ENCODE data around the gene AKIP1. TPM values are rescaled to one million over a fixed set of nuclear protein-coding genes. Genes with fewer than 3 reads are reported as not detected.

AKIP1 gene
- total and polyA plus RNA-seq, 9 of the 15 experiments (the other 6 are each of a cell fraction or from before 2014, with no cell fraction given), result 9.0 to 52.6 (median 36.2) TPM

DNA sequence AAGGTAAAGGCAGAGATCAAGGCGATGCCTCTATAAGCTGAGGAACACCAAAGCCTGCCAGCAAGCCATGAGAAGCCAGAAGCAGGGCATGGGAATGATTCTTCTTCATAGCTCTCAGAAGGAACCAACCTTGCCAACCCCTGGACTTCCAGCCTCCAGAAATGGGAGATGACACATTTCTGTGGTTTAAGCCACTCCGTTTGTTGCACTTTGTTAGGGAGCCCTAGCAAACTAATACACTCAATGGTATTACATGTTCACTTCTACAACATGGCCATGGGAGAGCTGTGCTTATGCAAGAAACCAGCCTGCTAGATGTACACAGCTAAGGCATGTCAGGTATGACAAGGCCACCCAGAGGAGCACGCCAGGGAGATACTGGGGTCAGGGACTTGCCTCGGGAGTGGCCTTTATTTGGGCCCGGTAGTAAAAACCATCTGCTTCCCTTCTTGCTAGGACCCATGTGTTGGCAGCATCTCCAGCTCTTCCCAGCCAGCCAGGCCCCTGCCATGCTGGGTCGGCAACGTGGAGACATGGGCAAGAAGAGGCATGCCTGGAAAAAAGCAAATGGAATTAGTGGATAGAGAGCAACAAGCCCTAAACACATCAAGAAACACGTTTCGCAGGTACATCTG lies 18.1 kb downstream of the AKIP1 start:
- 40% methylated on average over 9 of the region's 9 CpGs for WGBS (ENCODE audit: insufficient coverage, low coverage, missing lambda C conversion rate)
- H3K4me3 ChIP-seq, result no peak overlapping the region
- no peak overlapping the region for H2AFZ ChIP-seq (ENCODE audit: low read depth, low read length)
- H3K79me2 ChIP-seq (ENCODE audit: control insufficient read depth, insufficient read depth, low read length), result no peaks in the 10 kb centered on the region
- DNase-seq (ENCODE audit: extremely low read depth in 1 of 4, low spot score in 3 of 4), result no peak
- in situ Hi-C loops (cut with MboI), result no loop called here
- FAIRE-seq, result no peak
- no peaks in the 10 kb centered on the region for H3K9me3 ChIP-seq (replicated peaks; ENCODE audit: control insufficient read depth, insufficient read depth, low read depth, low read length)
- ChIA-PET CTCF (ENCODE audit: low intra/inter-chr PET ratio) (interaction anchor here (0.7 kb wide), 1 partner anchor 794 kb away, joined by 3 read pairs; no protein-coding TSS in a partner anchor), POLR2A (interaction anchor here (1.4 kb wide), 1 partner anchor 75 kb away, joined by 3 read pairs; the partner anchor contains the start of gene NRIP3)
- no peaks in the 10 kb centered on the region; a peak in 1 of 5 replicates for H3K27me3 ChIP-seq (ENCODE audit: control insufficient read depth in 2 of 2, insufficient read depth in 2 of 2, low read length in 2 of 2)
- no peaks in the 10 kb centered on the region; the same call in 2 of the 3 replicates for H3K36me3 ChIP-seq (ENCODE audit: control insufficient read depth, insufficient read depth, low read length)
- H3K4me1 ChIP-seq (replicated peaks in 1 of 2; ENCODE audit: control insufficient read depth in 2 of 2, insufficient read depth in 2 of 2, low read length in 2 of 2), result peaks cover 0 to 6% of the 10 kb centered on the region in 2 experiments; a peak in 2 of 5 replicates
- no peak overlapping the region for H3K4me2 ChIP-seq (ENCODE audit: insufficient read depth, low read length)
- no peak overlapping the region for H3K27ac ChIP-seq (ENCODE audit: extremely low read depth, low read depth, low read length)
- H3K9ac ChIP-seq (ENCODE audit: insufficient read depth in 1 of 2, low read depth in 2 of 2, low read length in 2 of 2), result no peak overlapping the region
- H4K20me1 ChIP-seq (replicated peaks; ENCODE audit: control insufficient read depth, insufficient read depth, low read length), result no peaks in the 10 kb centered on the region
- intact Hi-C loops (cut with micrococcal nuclease), result no loop called here
- no peak for ATAC-seq
- BruUV-seq (replicated peaks), result no TSS peak
- peaks cover 2% of the 10 kb centered on the region for H3K9me1 ChIP-seq (ENCODE audit: control insufficient read depth, insufficient read depth, low read length)
- TF ChIP-seq ZNF354B (CRISPR knock-in tag; IDR thresholded peaks at IDR 0.05), result no peak
- no peak for TF ChIP-seq CHD7 (IDR thresholded peaks at IDR 0.05; ENCODE audit: low read depth, low read length)
- TF ChIP-seq, protein P1, sequence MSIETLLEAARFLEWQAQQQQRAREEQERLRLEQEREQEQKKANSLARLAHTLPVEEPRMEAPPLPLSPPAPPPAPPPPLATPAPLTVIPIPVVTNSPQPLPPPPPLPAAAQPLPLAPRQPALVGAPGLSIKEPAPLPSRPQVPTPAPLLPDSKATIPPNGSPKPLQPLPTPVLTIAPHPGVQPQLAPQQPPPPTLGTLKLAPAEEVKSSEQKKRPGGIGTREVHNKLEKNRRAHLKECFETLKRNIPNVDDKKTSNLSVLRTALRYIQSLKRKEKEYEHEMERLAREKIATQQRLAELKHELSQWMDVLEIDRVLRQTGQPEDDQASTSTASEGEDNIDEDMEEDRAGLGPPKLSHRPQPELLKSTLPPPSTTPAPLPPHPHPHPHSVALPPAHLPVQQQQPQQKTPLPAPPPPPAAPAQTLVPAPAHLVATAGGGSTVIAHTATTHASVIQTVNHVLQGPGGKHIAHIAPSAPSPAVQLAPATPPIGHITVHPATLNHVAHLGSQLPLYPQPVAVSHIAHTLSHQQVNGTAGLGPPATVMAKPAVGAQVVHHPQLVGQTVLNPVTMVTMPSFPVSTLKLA (conservative IDR thresholded peaks at IDR 0.05), result no peak
- TF ChIP-seq, protein P2, sequence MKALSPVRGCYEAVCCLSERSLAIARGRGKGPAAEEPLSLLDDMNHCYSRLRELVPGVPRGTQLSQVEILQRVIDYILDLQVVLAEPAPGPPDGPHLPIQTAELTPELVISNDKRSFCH (CRISPR knock-in tag; IDR thresholded peaks at IDR 0.05), result no peak
- TF ChIP-seq, protein P2 (tag; IDR thresholded peaks at IDR 0.05), result no peak
- TF ChIP-seq TBP (optimal IDR thresholded peaks at IDR 0.05; ENCODE audit: low read depth, low read length), result no peak
- TF ChIP-seq SRSF3 (IDR thresholded peaks at IDR 0.05; ENCODE audit: insufficient read depth, low read length), result no peak
- no peak for TF ChIP-seq ZNF696 (CRISPR knock-in tag; conservative IDR thresholded peaks at IDR 0.05)
